Heart left ventricle (tissue), 16 donors: ENCODE results near the gene TNFRSF6B. TPM values are rescaled to one million over a fixed set of nuclear protein-coding genes. Genes with fewer than 3 reads are reported as not detected.

Experiments used
- ATAC-seq, 4 donors: fragments of 200-7000 bp; cut with Tn5 transposase; one replicate each; pipeline ENCODE4 v1.9.1; 2020 to 2022; ENCODE audit warnings: moderate library complexity in 4 of 4, mild to moderate bottlenecking in 3 of 4, moderate number of reproducible peaks in 1 of 4
- DNase-seq, 5 donors: peaks; one replicate each; pipeline ENCODE4 v3.0.0-alpha.2; 2020
- H3K27ac ChIP-seq, 12 donors: fragments of 200-600 bp; sonication (generic) in 4 of 12; one replicate each; pipeline versions ENCODE4 v1.5.0 to v1.8.0; 2016 to 2022; ENCODE audit warnings: mild to moderate bottlenecking in 2 of 12
- H3K27me3 ChIP-seq, 9 donors: fragments of 200-600 bp; sonication (generic) in 2 of 9; one replicate each; pipeline versions ENCODE4 v1.5.1 to v1.8.0; 2016 to 2022; ENCODE audit warnings: mild to moderate bottlenecking in 3 of 9
- H3K36me3 ChIP-seq, 9 donors: fragments of 200-600 bp; sonication (generic) in 2 of 9; one replicate each; pipeline versions ENCODE4 v1.5.0 to v1.8.0; 2018 to 2022; ENCODE audit warnings: mild to moderate bottlenecking in 2 of 9
- H3K4me1 ChIP-seq, 12 donors: fragments of 200-600 bp; sonication (generic) in 4 of 12; one replicate each; pipeline versions ENCODE4 v1.5.0 to v1.8.0; 2016 to 2022; ENCODE audit warnings: mild to moderate bottlenecking in 3 of 12
- H3K4me3 ChIP-seq, 12 donors: fragments of 200-600 bp; sonication (generic) in 4 of 12; one replicate each; pipeline versions ENCODE4 v1.5.0 to v1.8.0; 2017 to 2022; ENCODE audit warnings: mild to moderate bottlenecking in 9 of 12, moderate library complexity in 4 of 12
- H3K9me3 ChIP-seq, 12 donors: fragments of 200-600 bp; sonication (generic) in 4 of 12; one replicate each; pipeline versions ENCODE4 v1.5.0 to v1.8.0; 2016 to 2022; ENCODE audit warnings: mild to moderate bottlenecking in 1 of 12
- CTCF ChIP-seq, 12 donors: fragments of 200-600 bp; sonication (generic) in 4 of 12; IDR thresholded peaks; one replicate each; pipeline versions ENCODE4 v1.5.0 to v1.8.0; 2018 to 2022; ENCODE audit warnings: antibody characterized with exemption in 12 of 12, mild to moderate bottlenecking in 5 of 12
- POLR2A ChIP-seq, 2 donors: fragments of 450-650 bp; IDR thresholded peaks; one replicate each; pipeline ENCODE4 v1.6.1; 2017; ENCODE audit warnings: antibody characterized with exemption in 2 of 2, mild to moderate bottlenecking in 2 of 2, moderate library complexity in 2 of 2
- WGBS, 4 donors: extraction: QIAGEN DNeasy Blood & Tissue Kit in 2 of 4; methylation state at CpG; one replicate each; pipeline versions ENCODE4 v1.1.5 to v1.1.7; 2013 to 2018; 5-methylcytosine and 5-hydroxymethylcytosine counted together
- intact Hi-C, 10 donors: fragments of 100-400 bp; cut with DNase I; formaldehyde crosslinking; loops; one replicate each; pipeline versions ENCODE4 v1.11.1 to v1.14.2; 2022
- polyA plus RNA-seq, 2 donors: library from polyadenylated mRNA; stranded (reverse); fragments of 200-250 nt; gene quantifications; one replicate each; pipeline ENCODE4 v1.2.3, GENCODE V29; 2013
- total RNA-seq, 9 donors: library from RNA; depleted of rRNA in 2 of 9; stranded (reverse); fragments of >200 nt in 2 of 9; fragmentation: NEBNext Ultra II Directional in 3 of 9; extraction: Animal tissue kit (Norgen Biotek cat#: 25700) in 3 of 9; gene quantifications; one replicate each; pipeline versions ENCODE4 v1.1.0 to v1.2.4, GENCODE V29; 2016 to 2023
- donor health status: ischemic (EF 13 %, LVEDD 7.1; RV severe dilation, severe dysfunction).
- donor health status: healthy with polysubstance abuse.
- donor health status: DM: no; HTN: yes; CAD: no.
- donor health status: DM: no; HTN: no; CAD: no.
- donor health status: ischemic (EF 25% LVEDD 6.9; RV normal size, moderate dysfunction).
- donor health status: ischemic (EF 25% LVEDD 5.7; RV mildly dilated, moderate dysfunction).
- donor health status: healthy.
- donor health status: DM: yes; HTN: yes; CAD: no.
- donor health status: ischemic (EF 35%, LVEDD 5.7; RV mildly dilated, moderate dysfunction).
- donor health status: nonischemic (EF 11% LVEDD 7.7; RV severe dilation, severe dysfunction).
- donor health status: DM: yes; HTN: yes; CAD: no.
- donor health status: PGD.
- donor health status: ischemic (EF 29% LVEDD 5.4; RV normal size, mild dysfunction).
- donor health status: nonischemic (EF 23%, LVEDD 6.1; RV moderate dilation, normal function).

Gene TNFRSF6B
- total and polyA plus RNA-seq, 11 donors = 0.42 to 6.4 (median 1.7) TPM; not detected in 1

GRCh38 chr20:63746751-63747315, 50.4 kb downstream of the TNFRSF6B start:
- TF ChIP-seq POLR2A (IDR thresholded peaks at IDR 0.05) = no peak
- no peak for TF ChIP-seq CTCF (IDR thresholded peaks at IDR 0.05)
- Histone ChIP-seq H3K4me3 (no peak overlapping the region), H3K4me1 (peaks cover 0 to 11% (median 3%) of the 10 kb centered on the region in 12 donors), H3K27me3 (no peaks in the 10 kb centered on the region), H3K27ac (no peak overlapping the region), H3K9me3 (no peaks in the 10 kb centered on the region), H3K36me3 (peaks cover 0 to 84% (median 57%) of the 10 kb centered on the region in 9 donors)
- peak in 1 of 5 donors; percentile 26 for DNase-seq
- intact Hi-C loops = no loop called here
- ATAC-seq = no peak
- WGBS, 4 donors = 92 to 95% (median 93%) methylated on average over 43 to 47 of the region's 47 CpGs

GRCh38 chr20:63747622-63748069, 51.2 kb downstream of the TNFRSF6B start:
- no peak for TF ChIP-seq CTCF (IDR thresholded peaks at IDR 0.05)
- no peak for TF ChIP-seq POLR2A (IDR thresholded peaks at IDR 0.05)
- peaks cover 0 to 81% (median 53%) of the 10 kb centered on the region in 9 donors for H3K36me3 ChIP-seq
- DNase-seq (peak in 1 of 5 donors; percentile 24), ATAC-seq (peak in 2 of 4 donors; percentile 3 to 5)
- no peak overlapping the region for H3K27ac ChIP-seq
- H3K27me3 ChIP-seq = no peaks in the 10 kb centered on the region
- intact Hi-C loops = no loop called here
- WGBS, 4 donors = 67 to 79% (median 74%) methylated on average over 1 to 13 of the region's 13 CpGs
- peaks cover 0 to 5% (median 0%) of the 10 kb centered on the region in 12 donors for H3K4me1 ChIP-seq
- H3K4me3 ChIP-seq = no peak overlapping the region
- no peaks in the 10 kb centered on the region for H3K9me3 ChIP-seq

Other genes starting within 250 kb of the TNFRSF6B start
- gene KCNQ2, start 224.0 kb upstream of the TNFRSF6B start, total RNA-seq = 1 to 10 TPM in 2 of 9 donors, under 1 TPM in 2, not detected in 5; 0.06 to 2.6 (median 0.65) TPM
- gene KCNQ2, start 224.0 kb upstream of the TNFRSF6B start, polyA plus RNA-seq = not detected
- 1,000 to 10,000 TPM in 7 of 9 donors, 100 to 1,000 TPM in 2; 791 to 1,794 (median 1,550) TPM for gene EEF1A2, start 197.6 kb upstream of the TNFRSF6B start, total RNA-seq
- gene EEF1A2, start 197.6 kb upstream of the TNFRSF6B start, polyA plus RNA-seq = 1,000 to 10,000 TPM; 1,276 to 1,345 TPM
- gene PPDPF, start 175.9 kb upstream of the TNFRSF6B start, total RNA-seq = 100 to 1,000 TPM; 182 to 424 (median 235) TPM
- gene PPDPF, start 175.9 kb upstream of the TNFRSF6B start, polyA plus RNA-seq = 100 to 1,000 TPM; 318 to 442 TPM
- gene PTK6, start 159.3 kb upstream of the TNFRSF6B start, total RNA-seq = under 1 TPM in 3 of 9 donors, not detected in 6; 0.10 to 0.29 (median 0.14) TPM
- under 1 TPM in 1 of 2 donors, not detected in 1; 0.04 TPM for gene PTK6, start 159.3 kb upstream of the TNFRSF6B start, polyA plus RNA-seq
- not detected for gene SRMS, start 148.9 kb upstream of the TNFRSF6B start, total RNA-seq
- gene SRMS, start 148.9 kb upstream of the TNFRSF6B start, polyA plus RNA-seq = not detected
- gene FNDC11, start 142.5 kb upstream of the TNFRSF6B start, total RNA-seq = under 1 TPM in 4 of 9 donors, not detected in 5; 0.16 to 0.23 (median 0.19) TPM
- gene FNDC11, start 142.5 kb upstream of the TNFRSF6B start, polyA plus RNA-seq = under 1 TPM; 0.08 to 0.14 TPM
- 10 to 100 TPM; 10.4 to 34.6 (median 20.9) TPM for gene HELZ2, start 122.4 kb upstream of the TNFRSF6B start, total RNA-seq
- 1 to 10 TPM; 7.2 to 8.8 TPM for gene HELZ2, start 122.4 kb upstream of the TNFRSF6B start, polyA plus RNA-seq
- 10 to 100 TPM in 1 of 9 donors, 1 to 10 TPM in 8; 4.3 to 10.0 (median 5.9) TPM for gene GMEB2, start 69.6 kb upstream of the TNFRSF6B start, total RNA-seq
- gene GMEB2, start 69.6 kb upstream of the TNFRSF6B start, polyA plus RNA-seq = 1 to 10 TPM; 6.3 to 8.6 TPM
- 10 to 100 TPM in 2 of 9 donors, 1 to 10 TPM in 7; 2.9 to 15.6 (median 4.7) TPM for gene STMN3, start 43.2 kb upstream of the TNFRSF6B start, total RNA-seq
- gene STMN3, start 43.2 kb upstream of the TNFRSF6B start, polyA plus RNA-seq = 1 to 10 TPM; 5.2 to 6.7 TPM
- 10 to 100 TPM in 5 of 9 donors, 1 to 10 TPM in 4; 3.0 to 17.8 (median 10.1) TPM for gene RTEL1, start 38.3 kb upstream of the TNFRSF6B start, total RNA-seq
- 1 to 10 TPM; 5.9 to 7.1 TPM for gene RTEL1, start 38.3 kb upstream of the TNFRSF6B start, polyA plus RNA-seq
- 10 to 100 TPM; 27.3 to 47.8 (median 33.8) TPM for gene ARFRP1, start 11.3 kb downstream of the TNFRSF6B start, total RNA-seq
- 10 to 100 TPM; 35.9 to 38.0 TPM for gene ARFRP1, start 11.3 kb downstream of the TNFRSF6B start, polyA plus RNA-seq
- 10 to 100 TPM; 12.9 to 22.0 (median 18.5) TPM for gene ZGPAT, start 11.4 kb downstream of the TNFRSF6B start, total RNA-seq
- gene ZGPAT, start 11.4 kb downstream of the TNFRSF6B start, polyA plus RNA-seq = 10 to 100 TPM; 27.9 to 34.4 TPM
- gene LIME1, start 40.0 kb downstream of the TNFRSF6B start, total RNA-seq = 1 to 10 TPM in 8 of 9 donors, under 1 TPM in 1; 0.95 to 7.1 (median 3.4) TPM
- gene LIME1, start 40.0 kb downstream of the TNFRSF6B start, polyA plus RNA-seq = 1 to 10 TPM; 2.2 to 4.4 TPM
- 10 to 100 TPM; 41.4 to 82.5 (median 70.7) TPM for gene SLC2A4RG, start 43.1 kb downstream of the TNFRSF6B start, total RNA-seq
- gene SLC2A4RG, start 43.1 kb downstream of the TNFRSF6B start, polyA plus RNA-seq = 10 to 100 TPM; 18.3 to 80.3 TPM
- 10 to 100 TPM; 11.2 to 27.4 (median 14.4) TPM for gene ZBTB46, start 134.6 kb downstream of the TNFRSF6B start, total RNA-seq
- 1 to 10 TPM; 6.6 to 8.2 TPM for gene ZBTB46, start 134.6 kb downstream of the TNFRSF6B start, polyA plus RNA-seq
- gene ABHD16B, start 164.8 kb downstream of the TNFRSF6B start, total RNA-seq = not detected
- gene ABHD16B, start 164.8 kb downstream of the TNFRSF6B start, polyA plus RNA-seq = under 1 TPM; 0.12 to 0.72 TPM
- gene TPD52L2, start 168.6 kb downstream of the TNFRSF6B start, total RNA-seq = 100 to 1,000 TPM in 1 of 9 donors, 10 to 100 TPM in 8; 65.0 to 122 (median 72.2) TPM
- 100 to 1,000 TPM in 1 of 2 donors, 10 to 100 TPM in 1; 44.4 to 179 TPM for gene TPD52L2, start 168.6 kb downstream of the TNFRSF6B start, polyA plus RNA-seq
- gene DNAJC5, start 198.5 kb downstream of the TNFRSF6B start, total RNA-seq = 10 to 100 TPM; 34.8 to 57.1 (median 46.1) TPM
- 10 to 100 TPM; 21.1 to 46.3 TPM for gene DNAJC5, start 198.5 kb downstream of the TNFRSF6B start, polyA plus RNA-seq